ENCODE results near the gene PLA2G2F.
A peak's percentile ranks its signal among the peaks of the same experiment; 100 is the strongest.

The PLA2G2F gene

DNA sequence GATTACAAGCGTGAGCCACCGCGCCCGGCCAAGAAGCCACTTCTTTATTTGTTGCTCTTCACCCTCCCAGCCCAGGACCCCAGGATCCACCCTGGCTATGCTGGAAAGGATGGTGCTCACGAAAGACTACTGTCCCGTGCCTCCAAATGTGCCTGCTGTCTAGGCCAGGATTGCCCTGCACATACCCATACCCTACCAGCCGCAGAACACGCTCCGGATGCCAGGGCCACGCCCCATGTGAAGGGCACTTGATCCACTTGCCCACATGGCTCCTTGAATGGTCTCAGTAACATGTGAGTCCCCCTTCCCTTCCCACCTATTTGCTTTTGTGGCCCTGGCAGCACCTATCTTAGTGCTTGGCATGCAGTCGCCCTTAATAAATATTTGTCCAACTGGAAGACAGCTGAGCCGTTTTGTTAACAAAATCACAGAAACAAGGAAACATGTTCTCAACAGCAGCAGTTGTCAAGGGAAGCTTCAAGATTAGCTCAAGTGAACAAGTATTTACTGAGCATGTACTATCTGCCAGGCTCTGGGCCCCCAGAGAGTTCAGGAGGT, 33.0 kb downstream of the PLA2G2F start:
- no peak for DNase-seq (ENCODE audit: low read depth in 1 of 2, low spot score in 1 of 2)
- H3K27ac ChIP-seq (replicated peaks), result peak overlapping the region; percentile 51
- TF ChIP-seq, protein P1, sequence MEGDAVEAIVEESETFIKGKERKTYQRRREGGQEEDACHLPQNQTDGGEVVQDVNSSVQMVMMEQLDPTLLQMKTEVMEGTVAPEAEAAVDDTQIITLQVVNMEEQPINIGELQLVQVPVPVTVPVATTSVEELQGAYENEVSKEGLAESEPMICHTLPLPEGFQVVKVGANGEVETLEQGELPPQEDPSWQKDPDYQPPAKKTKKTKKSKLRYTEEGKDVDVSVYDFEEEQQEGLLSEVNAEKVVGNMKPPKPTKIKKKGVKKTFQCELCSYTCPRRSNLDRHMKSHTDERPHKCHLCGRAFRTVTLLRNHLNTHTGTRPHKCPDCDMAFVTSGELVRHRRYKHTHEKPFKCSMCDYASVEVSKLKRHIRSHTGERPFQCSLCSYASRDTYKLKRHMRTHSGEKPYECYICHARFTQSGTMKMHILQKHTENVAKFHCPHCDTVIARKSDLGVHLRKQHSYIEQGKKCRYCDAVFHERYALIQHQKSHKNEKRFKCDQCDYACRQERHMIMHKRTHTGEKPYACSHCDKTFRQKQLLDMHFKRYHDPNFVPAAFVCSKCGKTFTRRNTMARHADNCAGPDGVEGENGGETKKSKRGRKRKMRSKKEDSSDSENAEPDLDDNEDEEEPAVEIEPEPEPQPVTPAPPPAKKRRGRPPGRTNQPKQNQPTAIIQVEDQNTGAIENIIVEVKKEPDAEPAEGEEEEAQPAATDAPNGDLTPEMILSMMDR (IDR thresholded peaks at IDR 0.05; ENCODE audit: insufficient read depth, low read length), result no peak
- no peak for TF ChIP-seq POLR2AphosphoS5 (IDR thresholded peaks at IDR 0.05; ENCODE audit: low read depth)
- no peak for TF ChIP-seq GABPA (IDR thresholded peaks at IDR 0.05; ENCODE audit: low read depth)
- no peak for TF ChIP-seq SPI1 (IDR thresholded peaks at IDR 0.05; ENCODE audit: borderline replicate concordance, low read depth)
- no peak overlapping the region for H3K4me3 ChIP-seq (replicated peaks; ENCODE audit: insufficient read depth, low read length)
- H3K27me3 ChIP-seq (ENCODE audit: insufficient read depth, poor library complexity, severe bottlenecking), result no peaks in the 10 kb centered on the region

DNA sequence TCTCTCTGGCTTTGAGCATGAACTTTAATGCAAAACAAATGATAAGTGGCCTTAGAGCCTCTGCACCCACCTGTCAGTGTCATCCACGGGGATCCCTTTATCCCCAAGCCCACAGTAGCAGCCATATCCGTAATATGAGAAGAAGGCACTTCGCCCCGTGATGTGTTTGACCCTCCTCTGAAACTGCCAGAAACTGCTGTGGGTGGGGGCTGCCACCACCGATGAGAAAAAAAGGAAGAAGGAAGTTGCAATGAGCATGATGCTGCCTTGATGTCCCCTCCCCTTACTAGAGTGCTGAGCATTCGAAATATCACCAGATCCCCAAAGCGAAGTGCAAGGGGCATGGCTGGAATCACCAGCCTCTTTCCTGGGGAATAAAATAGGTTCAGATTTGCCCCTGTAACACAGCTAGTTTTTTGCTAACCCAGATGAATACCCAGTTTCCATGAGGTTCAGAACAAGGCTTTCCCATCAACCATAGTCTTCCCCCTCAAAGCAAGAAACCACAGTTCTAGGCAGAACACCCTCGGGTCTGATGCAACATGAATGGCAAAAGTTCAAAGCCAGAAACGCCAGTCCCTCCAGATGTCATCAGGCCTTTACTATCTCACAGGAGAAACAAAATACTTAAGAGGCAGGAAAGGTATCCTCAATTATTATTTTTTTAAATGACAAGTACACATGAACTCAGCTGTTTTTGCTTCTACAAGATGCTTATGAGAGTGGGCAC, 36.0 kb downstream of the PLA2G2F start:
- Histone ChIP-seq H3K27ac (replicated peaks) (peak overlapping the region; percentile 85), H3K4me3 (replicated peaks; ENCODE audit: insufficient read depth, low read length) (peak overlapping the region; percentile 46), H3K27me3 (ENCODE audit: insufficient read depth, poor library complexity, severe bottlenecking) (no peaks in the 10 kb centered on the region)
- DNase-seq (ENCODE audit: low read depth in 1 of 2, low spot score in 1 of 2), result peak in 1 of 2 experiments; percentile 89
- peak; percentile 62; the same call in 1 of the 2 replicates for TF ChIP-seq SPI1 (IDR thresholded peaks at IDR 0.05; ENCODE audit: borderline replicate concordance, low read depth)
- peak; percentile 76 for TF ChIP-seq POLR2AphosphoS5 (IDR thresholded peaks at IDR 0.05; ENCODE audit: low read depth)
- TF ChIP-seq REST (IDR thresholded peaks at IDR 0.05; ENCODE audit: insufficient replicate concordance, low read depth), result peak; percentile 12
- TF ChIP-seq, protein P1 (IDR thresholded peaks at IDR 0.05; ENCODE audit: insufficient read depth, low read length), result no peak
- 0 out of 2 replicates have a peak, but pooled peaks have one; percentile 45 for TF ChIP-seq GABPA (IDR thresholded peaks at IDR 0.05; ENCODE audit: low read depth)

- H3K27ac ChIP-seq (replicated peaks), result peak overlapping the region; percentile 42
- H3K27me3 ChIP-seq (ENCODE audit: insufficient read depth, poor library complexity, severe bottlenecking), result no peaks in the 10 kb centered on the region
- no peak overlapping the region for H3K4me3 ChIP-seq (replicated peaks; ENCODE audit: insufficient read depth, low read length)
- no peak for TF ChIP-seq GABPA (IDR thresholded peaks at IDR 0.05; ENCODE audit: low read depth)
- TF ChIP-seq REST (IDR thresholded peaks at IDR 0.05; ENCODE audit: insufficient replicate concordance, low read depth), result no peak
- no peak for TF ChIP-seq POLR2AphosphoS5 (IDR thresholded peaks at IDR 0.05; ENCODE audit: low read depth)
- peak; percentile 54; the same call in 1 of the 2 replicates for TF ChIP-seq SPI1 (IDR thresholded peaks at IDR 0.05; ENCODE audit: borderline replicate concordance, low read depth)
- TF ChIP-seq, protein P1 (IDR thresholded peaks at IDR 0.05; ENCODE audit: insufficient read depth, low read length), result no peak
- peak; percentile 50 to 80 for DNase-seq (ENCODE audit: low read depth in 1 of 2, low spot score in 1 of 2)
Observed at GRCh38 chr1:20178634-20179370, 39.7 kb downstream of the PLA2G2F start.

Data from HL-60 (cell line).